Sigmoid colon (tissue), 7 donors: Measurements from ENCODE around the gene CLPX. TPM values are rescaled to one million over a fixed set of nuclear protein-coding genes. Genes with fewer than 3 reads are reported as not detected.

Experiments used
- DNase-seq: peaks from one replicate; pipeline ENCODE4 v3.0.0-alpha.2; 2019
- H3K27ac ChIP-seq, 4 donors: fragments of 200-600 bp; sonication (generic); one replicate each; pipeline ENCODE4 v1.5.1; 2016 to 2019; ENCODE audit warnings: mild to moderate bottlenecking in 1 of 4
- H3K27me3 ChIP-seq, 3 donors: fragments of 200-600 bp; sonication (generic); one replicate each; pipeline ENCODE4 v1.5.1; 2019; ENCODE audit warnings: mild to moderate bottlenecking in 1 of 3
- H3K36me3 ChIP-seq, 4 donors: fragments of 200-600 bp; sonication (generic); one replicate each; pipeline ENCODE4 v1.5.1; 2016 to 2019
- H3K4me1 ChIP-seq, 4 donors: fragments of 200-600 bp; sonication (generic); one replicate each; pipeline ENCODE4 v1.5.1; 2017 to 2019
- H3K4me3 ChIP-seq, 4 donors: fragments of 200-600 bp; sonication (generic); one replicate each; pipeline ENCODE4 v1.5.1; 2017 to 2019; ENCODE audit warnings: mild to moderate bottlenecking in 2 of 4, moderate library complexity in 1 of 4
- H3K9me3 ChIP-seq, 4 donors: fragments of 200-600 bp in 3 of 4; sonication (generic) in 3 of 4; one replicate each; pipeline versions ENCODE4 v1.5.1 to v1.6.1; 2013 to 2019
- EP300 ChIP-seq, 4 donors: sonication (generic); formaldehyde crosslinking; IDR thresholded peaks; one replicate each; pipeline ENCODE4 v1.6.1; 2017; ENCODE audit warnings: antibody characterized with exemption in 4 of 4
- POLR2A ChIP-seq, 2 donors: fragments of 450-650 bp; IDR thresholded peaks; one replicate each; pipeline ENCODE4 v1.6.1; 2016; ENCODE audit warnings: antibody characterized with exemption in 2 of 2, mild to moderate bottlenecking in 2 of 2, moderate library complexity in 2 of 2
- POLR2AphosphoS5 ChIP-seq, 4 donors: sonication (generic); formaldehyde crosslinking; IDR thresholded peaks; one replicate each; pipeline ENCODE4 v1.6.1; 2017; ENCODE audit warnings: antibody characterized with exemption in 4 of 4
- whole genome bisulfite sequencing, 2 donors: extraction: QIAGEN DNeasy Blood & Tissue Kit; methylation state at CpG; one replicate each; pipeline ENCODE4 v1.1.7; 2013; 5-methylcytosine and 5-hydroxymethylcytosine counted together
- intact Hi-C: fragments of 100-400 bp; cut with DNase I; formaldehyde crosslinking; loops from one replicate; pipeline ENCODE4 v1.15.1; 2023
- polyA plus RNA-seq, 3 donors: library from polyadenylated mRNA; stranded (reverse); fragments of 200-250 nt; gene quantifications; one replicate each; pipeline ENCODE4 v1.2.3, GENCODE V29; 2013
- total RNA-seq, 4 donors: library from RNA; depleted of rRNA; stranded (reverse); fragments of >200 nt; gene quantifications; one replicate each; pipeline ENCODE4 v1.1.0, GENCODE V29; 2016
- TF ChIP-seq, protein P1 (sequence below), 4 experiments: fragments of 450-650 bp in 3 of 4; fragments of 200-600 bp in 1 of 4; IDR thresholded peaks; one replicate each; pipeline ENCODE4 v1.5.1; 2016 to 2019; ENCODE audit warnings: antibody characterized with exemption in 4 of 4, mild to moderate bottlenecking in 3 of 4, moderate library complexity in 2 of 4
- donor health status: healthy with polysubstance abuse.
- donor health status: Bipolar disorder and iron deficiency.
- donor health status: healthy.

CLPX gene
- total and polyA plus RNA-seq, 7 donors: 16.4 to 71.4 (median 39.9) TPM

DNA sequence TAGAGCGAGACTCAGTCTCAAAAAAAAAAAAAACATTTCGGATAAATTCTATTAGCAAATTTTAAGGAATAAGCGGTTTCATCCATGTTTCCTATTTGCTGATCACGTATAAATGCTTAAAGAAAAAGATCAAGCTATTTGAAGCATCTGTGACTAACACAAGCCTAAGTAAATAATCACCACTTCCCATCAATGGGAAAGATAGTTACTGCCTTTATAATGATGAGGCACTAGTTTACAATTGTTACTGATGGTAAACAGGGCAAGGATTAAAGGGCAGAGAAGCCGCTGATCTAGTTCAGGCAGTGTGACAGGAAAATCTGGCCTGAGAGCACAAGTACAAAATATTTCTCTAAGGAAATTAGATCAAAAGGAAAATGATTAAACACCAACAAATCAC is 13.7 kb downstream of the CLPX start:
- peaks cover 0 to 1% (median 0%) of the 10 kb centered on the region in 4 donors for H3K4me1 ChIP-seq
- TF ChIP-seq POLR2AphosphoS5 (IDR thresholded peaks at IDR 0.05) (no peak), EP300 (IDR thresholded peaks at IDR 0.05) (no peak), POLR2A (IDR thresholded peaks at IDR 0.05) (no peak)
- TF ChIP-seq, protein P1, sequence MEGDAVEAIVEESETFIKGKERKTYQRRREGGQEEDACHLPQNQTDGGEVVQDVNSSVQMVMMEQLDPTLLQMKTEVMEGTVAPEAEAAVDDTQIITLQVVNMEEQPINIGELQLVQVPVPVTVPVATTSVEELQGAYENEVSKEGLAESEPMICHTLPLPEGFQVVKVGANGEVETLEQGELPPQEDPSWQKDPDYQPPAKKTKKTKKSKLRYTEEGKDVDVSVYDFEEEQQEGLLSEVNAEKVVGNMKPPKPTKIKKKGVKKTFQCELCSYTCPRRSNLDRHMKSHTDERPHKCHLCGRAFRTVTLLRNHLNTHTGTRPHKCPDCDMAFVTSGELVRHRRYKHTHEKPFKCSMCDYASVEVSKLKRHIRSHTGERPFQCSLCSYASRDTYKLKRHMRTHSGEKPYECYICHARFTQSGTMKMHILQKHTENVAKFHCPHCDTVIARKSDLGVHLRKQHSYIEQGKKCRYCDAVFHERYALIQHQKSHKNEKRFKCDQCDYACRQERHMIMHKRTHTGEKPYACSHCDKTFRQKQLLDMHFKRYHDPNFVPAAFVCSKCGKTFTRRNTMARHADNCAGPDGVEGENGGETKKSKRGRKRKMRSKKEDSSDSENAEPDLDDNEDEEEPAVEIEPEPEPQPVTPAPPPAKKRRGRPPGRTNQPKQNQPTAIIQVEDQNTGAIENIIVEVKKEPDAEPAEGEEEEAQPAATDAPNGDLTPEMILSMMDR (IDR thresholded peaks at IDR 0.05): no peak
- DNase-seq: no peak
- H3K4me3 ChIP-seq: no peak overlapping the region
- no peak overlapping the region for H3K27ac ChIP-seq
- no peaks in the 10 kb centered on the region for H3K9me3 ChIP-seq
- intact Hi-C loops: no loop called here
- H3K36me3 ChIP-seq: peaks cover 5 to 89% (median 31%) of the 10 kb centered on the region in 4 donors
- WGBS, 2 donors: 94 to 95% methylated on average over 5 of the region's 5 CpGs
- no peaks in the 10 kb centered on the region for H3K27me3 ChIP-seq

DNA sequence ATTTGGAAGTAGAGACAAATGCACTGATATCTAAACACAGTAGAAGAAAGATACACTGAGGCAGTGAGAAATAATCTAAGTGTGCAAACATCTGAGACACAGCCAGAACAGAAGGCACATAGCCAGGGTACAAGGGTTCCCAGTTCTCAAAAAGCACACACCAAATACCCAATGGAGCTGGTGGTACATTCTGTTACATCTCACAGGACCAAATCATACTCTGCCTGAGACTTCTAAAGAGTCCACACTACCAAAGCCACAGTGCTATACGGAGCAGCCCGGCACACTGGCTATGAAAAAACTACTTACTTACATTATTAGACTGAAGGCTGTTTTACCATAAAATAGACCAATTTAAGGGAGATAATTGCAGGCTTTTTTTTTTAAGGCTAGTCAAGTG is 19.3 kb downstream of the CLPX start:
- intact Hi-C loops: no loop called here
- Histone ChIP-seq H3K9me3 (no peaks in the 10 kb centered on the region), H3K4me3 (no peak overlapping the region), H3K27ac (no peak overlapping the region), H3K27me3 (no peaks in the 10 kb centered on the region), H3K4me1 (peaks cover 0 to 22% (median 6%) of the 10 kb centered on the region in 4 donors), H3K36me3 (peaks cover 6 to 85% (median 28%) of the 10 kb centered on the region in 4 donors)
- WGBS, 2 donors: 95 to 97% methylated on average over 2 of the region's 2 CpGs
- no peak for DNase-seq
- TF ChIP-seq POLR2AphosphoS5 (IDR thresholded peaks at IDR 0.05): no peak
- TF ChIP-seq POLR2A (IDR thresholded peaks at IDR 0.05): no peak
- TF ChIP-seq, protein P1 (IDR thresholded peaks at IDR 0.05): no peak
- no peak for TF ChIP-seq EP300 (IDR thresholded peaks at IDR 0.05)

DNA sequence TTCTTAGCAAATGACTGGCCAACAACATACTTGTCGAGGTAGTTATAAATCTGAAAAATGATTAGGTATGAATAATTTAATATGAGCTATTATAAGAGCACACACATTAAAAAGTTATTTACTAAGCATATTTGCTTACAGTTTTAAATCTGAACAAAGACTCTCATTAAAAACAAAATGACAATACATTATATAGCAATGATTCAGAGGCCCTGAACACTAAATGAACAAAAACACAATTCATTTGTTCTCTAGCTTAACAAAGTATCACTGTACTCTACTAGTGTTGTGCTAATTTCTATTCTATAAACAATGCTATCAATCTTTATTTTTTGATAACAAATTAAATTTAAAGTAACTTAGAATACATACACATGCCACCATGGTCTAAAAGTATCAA is 21.0 kb downstream of the CLPX start:
- H3K36me3 ChIP-seq: peaks cover 6 to 78% (median 18%) of the 10 kb centered on the region in 4 donors
- WGBS, 2 donors: 82 to 86% methylated on average over 1 of the region's 1 CpG
- intact Hi-C loops: no loop called here
- H3K27ac ChIP-seq: no peak overlapping the region
- no peaks in the 10 kb centered on the region for H3K27me3 ChIP-seq
- DNase-seq: no peak
- H3K9me3 ChIP-seq: no peaks in the 10 kb centered on the region
- no peak overlapping the region for H3K4me3 ChIP-seq
- H3K4me1 ChIP-seq: peaks cover 0 to 22% (median 6%) of the 10 kb centered on the region in 4 donors
- TF ChIP-seq, protein P1 (IDR thresholded peaks at IDR 0.05): no peak
- TF ChIP-seq POLR2AphosphoS5 (IDR thresholded peaks at IDR 0.05): no peak
- no peak for TF ChIP-seq POLR2A (IDR thresholded peaks at IDR 0.05)
- TF ChIP-seq EP300 (IDR thresholded peaks at IDR 0.05): no peak

DNA sequence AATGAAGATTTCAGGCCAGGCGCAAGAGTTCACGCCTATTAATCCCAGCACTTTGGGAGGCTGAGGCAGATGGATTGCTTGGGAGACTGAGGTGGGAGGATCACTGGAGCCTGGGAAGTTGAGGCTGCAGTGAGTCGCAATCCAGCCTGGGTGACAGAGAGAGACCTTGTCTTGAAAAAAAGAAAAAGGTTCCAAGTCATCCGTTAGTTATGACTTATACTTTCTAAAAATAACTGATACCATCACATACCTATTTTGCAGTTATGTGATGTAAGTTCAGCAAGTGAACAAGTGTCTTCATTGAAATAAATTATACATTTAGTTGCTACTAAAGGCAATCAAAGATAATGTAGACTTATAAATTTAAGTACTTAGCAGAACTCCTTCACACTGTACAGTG is 22.1 kb downstream of the CLPX start:
- H3K4me3 ChIP-seq: no peak overlapping the region
- intact Hi-C loops: no loop called here
- 88 to 90% methylated on average over 4 of the region's 4 CpGs for WGBS, 2 donors
- no peak for DNase-seq
- H3K9me3 ChIP-seq: no peaks in the 10 kb centered on the region
- peaks cover 0 to 22% (median 6%) of the 10 kb centered on the region in 4 donors for H3K4me1 ChIP-seq
- TF ChIP-seq POLR2AphosphoS5 (IDR thresholded peaks at IDR 0.05) (no peak), POLR2A (IDR thresholded peaks at IDR 0.05) (no peak), EP300 (IDR thresholded peaks at IDR 0.05) (no peak)
- TF ChIP-seq, protein P1 (IDR thresholded peaks at IDR 0.05): no peak
- no peak overlapping the region for H3K27ac ChIP-seq
- no peaks in the 10 kb centered on the region for H3K27me3 ChIP-seq
- H3K36me3 ChIP-seq: peaks cover 6 to 81% (median 23%) of the 10 kb centered on the region in 4 donors

DNA sequence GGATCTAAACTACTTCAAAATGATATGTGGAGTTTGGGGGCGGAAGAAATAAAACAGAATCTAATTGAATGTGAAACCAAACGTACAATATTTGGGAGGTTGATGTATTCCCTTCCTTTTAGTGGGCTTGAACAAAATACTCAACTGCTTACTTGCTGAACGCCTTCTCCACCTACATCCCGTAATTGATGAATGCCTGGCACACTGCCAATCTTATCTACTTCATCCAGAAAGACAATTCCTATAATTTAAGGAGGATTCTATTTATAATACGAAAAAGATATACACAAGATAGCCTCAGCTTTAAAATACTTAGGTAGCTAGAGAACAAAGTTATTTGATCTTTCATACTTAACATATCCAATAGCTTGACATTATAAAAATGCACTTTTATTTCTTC is 28.4 kb downstream of the CLPX start:
- peaks cover 20 to 91% (median 60%) of the 10 kb centered on the region in 4 donors for H3K36me3 ChIP-seq
- 72 to 79% methylated on average over 5 of the region's 5 CpGs for WGBS, 2 donors
- intact Hi-C loops: no loop called here

More for the DNA sequence above, 28.4 kb downstream of the CLPX start:
- Histone ChIP-seq H3K27ac (no peak overlapping the region), H3K4me3 (no peak overlapping the region), H3K27me3 (no peaks in the 10 kb centered on the region), H3K9me3 (no peaks in the 10 kb centered on the region), H3K4me1 (no peaks in the 10 kb centered on the region)
- no peak for DNase-seq
- no peak for TF ChIP-seq POLR2A (IDR thresholded peaks at IDR 0.05)
- TF ChIP-seq, protein P1 (IDR thresholded peaks at IDR 0.05): no peak
- no peak for TF ChIP-seq EP300 (IDR thresholded peaks at IDR 0.05)
- no peak for TF ChIP-seq POLR2AphosphoS5 (IDR thresholded peaks at IDR 0.05)
